HTR-8/SVneo (cell line): ENCODE data around the gene SLC9A8.

ENCODE experiments used
- DNase-seq: peaks from one replicate; pipeline ENCODE4 v3.0.0; 2011; ENCODE audit warnings: low spot score, mixed read lengths; ENCODE audit not compliant: insufficient read length
- FAIRE-seq: peaks from 2 replicates; lab custom pipeline; 2011; peaks lifted over from hg19 to GRCh38; lab: Jason Lieb, UNC

SLC9A8 gene

DNA sequence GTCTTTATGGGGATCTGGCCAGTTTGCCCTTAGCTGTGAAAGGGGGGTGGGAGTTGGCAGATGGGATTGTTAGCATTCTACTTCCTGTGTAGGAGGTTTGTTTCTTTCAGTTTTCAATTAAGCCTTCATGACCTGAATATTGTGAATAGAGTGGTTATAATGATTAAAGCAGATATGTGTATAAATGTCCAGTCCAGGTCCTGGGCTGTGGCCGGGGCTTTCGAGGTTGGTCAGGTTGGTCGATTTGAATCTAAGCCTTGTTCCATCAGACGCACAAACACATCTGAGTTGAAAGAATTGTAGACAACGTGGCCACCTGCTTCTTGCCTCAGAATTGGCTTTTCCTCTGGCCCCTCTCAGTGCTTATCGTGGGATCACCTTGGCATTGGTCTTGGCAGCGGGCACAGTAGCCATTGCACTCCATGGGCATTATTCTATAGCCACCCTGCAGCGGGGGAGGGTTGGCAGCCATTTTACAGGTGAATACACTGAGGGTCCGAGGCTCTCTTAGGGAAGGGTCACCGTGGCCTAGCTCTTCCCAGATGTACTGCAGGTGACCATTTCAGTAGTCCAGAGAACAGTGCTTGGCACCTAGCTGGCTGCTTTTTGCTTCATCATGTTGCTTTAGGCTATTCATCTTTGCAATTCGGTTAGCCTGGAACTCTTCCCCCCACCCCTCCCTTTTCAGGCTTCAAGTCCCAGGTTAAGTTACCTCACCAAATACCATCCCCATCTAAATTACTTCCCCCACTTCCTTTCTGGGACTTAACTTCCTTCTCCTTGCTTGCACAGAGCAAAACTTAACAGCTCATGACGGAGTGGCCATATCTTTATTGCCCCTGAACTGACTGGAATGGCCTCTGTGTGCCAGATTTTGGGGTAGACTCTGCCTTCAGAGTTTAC, 124.7 kb downstream of the SLC9A8 start:
- DNase-seq (no peak), FAIRE-seq (peak; percentile 81)

- DNase-seq (no peak), FAIRE-seq (peak; percentile 68)
Measured at GRCh38 chr20:49938173-49939163, 125.8 kb downstream of the SLC9A8 start.

GRCh38 chr20:49941456-49941855, 128.8 kb downstream of the SLC9A8 start:
- DNase-seq (no peak), FAIRE-seq (no peak)
